GM12878 (cell line): ENCODE data around the gene GALNS. TPM values are rescaled to one million over a fixed set of nuclear protein-coding genes. Genes with fewer than 3 reads are reported as not detected.

ENCODE experiments used
- ATAC-seq: fragments of 200-7000 bp; cut with Tn5 transposase; 3 replicates; pipeline ENCODE4 v1.9.1; 2020; ENCODE audit warnings: mild to moderate bottlenecking, moderate library complexity
- BruUV-seq: library from RNA; stranded (reverse); fragments of 400-500 nt; replicated peaks from 2 replicates; lab custom pipeline; 2021; lab: Mats Ljungman, UMichigan
- CTCF ChIA-PET: fragments of 300-600 bp; sonication (Branson Sonifier 250); formaldehyde crosslinking; extraction: SDS; loops from one replicate; lab custom pipeline; 2021; ENCODE audit warnings: inconsistent platforms; lab: Yijun Ruan, JAX
- POLR2A ChIA-PET: fragments of 350-600 bp; formaldehyde crosslinking; extraction: SDS; loops from one replicate; lab custom pipeline; 2021; ENCODE audit warnings: inconsistent platforms; lab: Charles Lee
- RAD21 ChIA-PET: fragments of 300-600 bp; sonication (Branson Sonifier 250); formaldehyde crosslinking; loops from one replicate; lab custom pipeline; 2023; ENCODE audit warnings: antibody characterized with exemption; ENCODE audit not compliant: unreplicated experiment; lab: Charles Lee
- SMC1A ChIA-PET: fragments of 300-600 bp; sonication (Branson Sonifier 250); formaldehyde crosslinking; loops from one replicate; lab custom pipeline; 2023; ENCODE audit not compliant: unreplicated experiment, uncharacterized antibody; lab: Charles Lee
- DNase-seq: peaks from one replicate; pipeline ENCODE4 v3.0.0-alpha.2; 2011; ENCODE audit warnings: low read depth, low spot score
- FAIRE-seq: peaks from 3 replicates; lab custom pipeline; 2011; peaks lifted over from hg19 to GRCh38; lab: Jason Lieb, UNC
- H2AFZ ChIP-seq: 2 replicates; pipeline ENCODE4 v1.6.0; 2011; ENCODE audit warnings: low read depth, low read length, control low read depth; ENCODE audit not compliant: control insufficient read depth
- H3K27ac ChIP-seq: 2 replicates; pipeline ENCODE4 v1.5.1; 2011; ENCODE audit warnings: control low read depth; ENCODE audit not compliant: control insufficient read depth, insufficient read depth
- H3K27me3 ChIP-seq, 2 experiments: replicated peaks in 1 of 2; 2 replicates each; pipeline versions ENCODE4 v1.6.0 to v1.6.1; 2011; ENCODE audit warnings: low read length in 1 of 2; ENCODE audit not compliant: control insufficient read depth in 2 of 2, insufficient read depth in 2 of 2
- H3K36me3 ChIP-seq, 2 experiments: 2 replicates each; pipeline ENCODE4 v1.5.1; 2011; ENCODE audit warnings: low read length in 1 of 2; ENCODE audit not compliant: control insufficient read depth in 2 of 2, insufficient read depth in 2 of 2
- H3K4me1 ChIP-seq: 2 replicates; pipeline ENCODE4 v1.6.1; 2011; ENCODE audit warnings: mild to moderate bottlenecking, low read length, moderate library complexity, mixed read lengths; ENCODE audit not compliant: control insufficient read depth, insufficient read depth
- H3K4me2 ChIP-seq: 2 replicates; pipeline ENCODE4 v1.6.0; 2011; ENCODE audit warnings: control low read depth; ENCODE audit not compliant: control insufficient read depth, insufficient read depth
- H3K4me3 ChIP-seq: fragments of 200-600 bp; sonication (generic); 2 replicates; pipeline ENCODE4 v1.5.1; 2016
- H3K79me2 ChIP-seq: 2 replicates; pipeline ENCODE4 v1.6.0; 2011; ENCODE audit warnings: low read length; ENCODE audit not compliant: control insufficient read depth, insufficient read depth
- H3K9ac ChIP-seq: 2 replicates; pipeline ENCODE4 v1.8.0; 2011; ENCODE audit warnings: low read length, control low read depth, mixed read lengths; ENCODE audit not compliant: control insufficient read depth, insufficient read depth
- H3K9me3 ChIP-seq: replicated peaks from 3 replicates; pipeline ENCODE4 v1.5.1; 2011; ENCODE audit warnings: mild to moderate bottlenecking, low read length; ENCODE audit not compliant: control insufficient read depth, insufficient read depth
- H4K20me1 ChIP-seq: 2 replicates; pipeline ENCODE4 v1.6.0; 2011; ENCODE audit not compliant: control insufficient read depth, insufficient read depth
- ATF3 ChIP-seq: IDR thresholded peaks from 2 replicates; pipeline ENCODE4 v1.6.1; 2011; ENCODE audit warnings: low read depth, mild to moderate bottlenecking, low read length, moderate library complexity, borderline replicate concordance; ENCODE audit errors: extremely low read depth
- ATF7 ChIP-seq: fragments of 450-650 bp; IDR thresholded peaks from 2 replicates; pipeline ENCODE4 v1.6.1; 2016; ENCODE audit warnings: low read depth, mild to moderate bottlenecking
- IKZF2 ChIP-seq, 2 experiments: fragments of 450-650 bp; IDR thresholded peaks; 2 replicates each; pipeline ENCODE4 v1.6.1; 2017; ENCODE audit warnings: mild to moderate bottlenecking in 2 of 2, moderate library complexity in 2 of 2
- KDM1A ChIP-seq: fragments of 200-600 bp; sonication (generic); IDR thresholded peaks from 2 replicates; pipeline ENCODE4 v1.6.1; 2016; ENCODE audit warnings: borderline replicate concordance
- NRF1 ChIP-seq: conservative IDR thresholded peaks from 2 replicates; pipeline ENCODE4 v1.6.1; 2011; ENCODE audit warnings: mild to moderate bottlenecking, low read depth, low read length, improper control_type of control experiment
- RAD21 ChIP-seq: IDR thresholded peaks from 2 replicates; pipeline ENCODE4 v1.6.1; 2011; ENCODE audit warnings: mild to moderate bottlenecking, low read depth, low read length, moderate library complexity; ENCODE audit not compliant: insufficient read depth
- RFX5 ChIP-seq: IDR thresholded peaks from 2 replicates; pipeline ENCODE4 v1.6.1; 2011; ENCODE audit warnings: low read depth, low read length, improper control_type of control experiment
- SKIL ChIP-seq: fragments of 450-650 bp; IDR thresholded peaks from 2 replicates; pipeline ENCODE4 v1.6.1; 2017; ENCODE audit warnings: mild to moderate bottlenecking, low read depth, inconsistent platforms; ENCODE audit not compliant: poor library complexity, severe bottlenecking
- SMC3 ChIP-seq: IDR thresholded peaks from 2 replicates; pipeline ENCODE4 v1.6.1; 2011; ENCODE audit warnings: low read length, improper control_type of control experiment, borderline replicate concordance
- SREBF2 ChIP-seq: IDR thresholded peaks from 2 replicates; pipeline ENCODE4 v1.6.1; 2012; ENCODE audit warnings: mild to moderate bottlenecking, low read length
- SUPT20H ChIP-seq: IDR thresholded peaks from 2 replicates; pipeline ENCODE4 v1.6.1; 2011; ENCODE audit warnings: low read depth, mild to moderate bottlenecking, low read length, moderate library complexity, borderline replicate concordance; ENCODE audit not compliant: control insufficient read depth
- SUZ12 ChIP-seq: fragments of 200-600 bp; sonication (generic); IDR thresholded peaks from one replicate; pipeline ENCODE4 v1.6.1; 2018; ENCODE audit warnings: antibody characterized with exemption, mild to moderate bottlenecking; ENCODE audit not compliant: unreplicated experiment
- TBL1XR1 ChIP-seq: IDR thresholded peaks from 2 replicates; pipeline ENCODE4 v1.6.1; 2012; ENCODE audit warnings: low read depth, low read length, improper control_type of control experiment
- ZSCAN29 ChIP-seq: fragments of 450-650 bp; IDR thresholded peaks from 2 replicates; pipeline ENCODE4 v1.6.1; 2017; ENCODE audit warnings: mild to moderate bottlenecking, moderate library complexity
- WGBS: methylation state at CpG from one replicate; pipeline ENCODE4 v1.1.6; 2016; ENCODE audit warnings: low lambda C conversion rate; ENCODE audit not compliant: insufficient replicate concordance, insufficient coverage; ENCODE audit errors: missing lambda C conversion rate; 5-methylcytosine and 5-hydroxymethylcytosine counted together
- in situ Hi-C: fragments of 300-500 bp; cut with MboI; formaldehyde crosslinking; loops from 9 replicates; pipeline ENCODE4 v1.14.3; 2018; ENCODE audit warnings: mixed read lengths
- intact Hi-C: fragments of 100-400 bp; cut with micrococcal nuclease; formaldehyde crosslinking; loops from one replicate; pipeline ENCODE4 v1.14.2; 2022; ENCODE audit not compliant: unreplicated experiment
- polyA plus RNA-seq, 11 experiments: library from polyadenylated mRNA; depleted of rRNA in 4 of 11; unstranded in 6 of 11; stranded (reverse) in 5 of 11; fragments of >200 nt; fragmentation: Nextera tagmentation in 4 of 11; fragmentation: Illumina TruSeq in 1 of 11; extraction: Ambion mirVana in 4 of 11; extraction: Trizol in 1 of 11; gene quantifications; 1 replicate in 1 of 11; 2 replicates in 10 of 11; pipeline versions ENCODE4 v1.2.1 to v1.2.3, GENCODE V29; 2011 to 2016; ENCODE audit warnings: inconsistent platforms in 2 of 11, missing spikeins in 2 of 11, low read depth in 1 of 11
- total RNA-seq, 4 experiments: library from RNA; depleted of rRNA in 3 of 4; stranded (reverse); fragments of >200 nt in 3 of 4; fragmentation: Illumina TruSeq in 1 of 4; extraction: Trizol in 1 of 4; gene quantifications; 2 replicates each; pipeline versions ENCODE4 v1.2.1 to v1.2.3, GENCODE V29; 2013 to 2021
- TF ChIP-seq, protein P1 (sequence below): fragments of 450-650 bp; IDR thresholded peaks from 2 replicates; pipeline ENCODE4 v1.6.1; 2014; ENCODE audit warnings: mild to moderate bottlenecking

Gene GALNS
- total and polyA plus RNA-seq, 10 of the 15 experiments (the other 5 are each of a cell fraction or from before 2014, with no cell fraction given) = 0.37 to 12.4 (median 5.3) TPM

DNA sequence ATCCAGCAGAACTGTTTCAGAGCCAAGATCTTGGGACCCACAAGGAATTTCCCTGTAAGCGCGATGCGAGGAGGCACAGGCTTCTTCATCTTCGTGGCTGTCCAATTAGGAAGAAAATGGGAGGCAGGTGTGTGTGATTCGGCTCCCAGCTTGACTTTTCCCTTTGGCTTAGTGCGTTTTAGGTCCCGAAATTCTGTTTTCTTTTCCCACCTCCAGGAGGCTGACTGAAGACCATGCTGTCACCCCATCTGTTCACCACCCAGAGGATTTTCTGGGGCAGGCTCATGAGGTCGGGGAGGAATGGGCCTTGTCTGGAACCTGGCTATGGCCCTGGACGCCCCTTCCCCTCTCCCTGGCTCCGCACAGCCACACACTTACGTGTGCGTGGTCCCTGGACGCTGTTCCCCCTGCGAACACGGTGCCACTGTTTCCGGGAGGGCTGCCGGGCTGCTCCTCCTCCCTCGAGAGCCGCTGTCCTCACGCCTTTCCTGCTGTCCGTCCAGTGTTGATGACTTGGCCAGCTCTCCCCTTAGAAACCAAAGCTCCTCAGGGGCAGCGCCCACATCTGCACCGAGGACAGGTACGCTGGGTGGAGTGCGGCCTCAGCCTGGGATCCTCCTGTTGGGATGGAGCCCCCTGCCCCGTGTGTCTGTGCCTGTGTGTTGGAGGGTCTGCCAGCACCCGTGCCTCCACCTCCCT, 12.4 kb upstream of the GALNS start:
- H3K36me3 ChIP-seq = no peaks in the 10 kb centered on the region
- no peaks in the 10 kb centered on the region for H4K20me1 ChIP-seq
- no peak overlapping the region for H2AFZ ChIP-seq
- RAD21 ChIA-PET = no interaction called here
- no peaks in the 10 kb centered on the region for H3K9me3 ChIP-seq
- BruUV-seq = no TSS peak
- CTCF ChIA-PET = no interaction called here
- ATAC-seq (no peak), FAIRE-seq (no peak), DNase-seq (no peak)
- H3K4me2 ChIP-seq = no peak overlapping the region
- in situ Hi-C loops (no loop called here), intact Hi-C loops (no loop called here)
- no peak overlapping the region for H3K27ac ChIP-seq
- 71% methylated on average over 27 of the region's 27 CpGs for WGBS
- H3K79me2 ChIP-seq = no peaks in the 10 kb centered on the region
- H3K27me3 ChIP-seq = peaks cover 4 to 6% of the 10 kb centered on the region in 2 experiments
- POLR2A ChIA-PET = no interaction called here
- no peaks in the 10 kb centered on the region; the same call in 1 of the 2 replicates for H3K4me1 ChIP-seq
- no peak overlapping the region for H3K9ac ChIP-seq
- TF ChIP-seq ATF3 (no peak), SUZ12 (no peak), SMC3 (no peak), ATF7 (no peak), IKZF2 (IDR thresholded peaks at IDR 0.05) (no peak), NRF1 (no peak), SUPT20H (no peak), RAD21 (no peak), SREBF2 (no peak), TBL1XR1 (no peak), ZSCAN29 (no peak), RFX5 (no peak), SKIL (no peak), KDM1A (no peak)
- TF ChIP-seq, protein P1, sequence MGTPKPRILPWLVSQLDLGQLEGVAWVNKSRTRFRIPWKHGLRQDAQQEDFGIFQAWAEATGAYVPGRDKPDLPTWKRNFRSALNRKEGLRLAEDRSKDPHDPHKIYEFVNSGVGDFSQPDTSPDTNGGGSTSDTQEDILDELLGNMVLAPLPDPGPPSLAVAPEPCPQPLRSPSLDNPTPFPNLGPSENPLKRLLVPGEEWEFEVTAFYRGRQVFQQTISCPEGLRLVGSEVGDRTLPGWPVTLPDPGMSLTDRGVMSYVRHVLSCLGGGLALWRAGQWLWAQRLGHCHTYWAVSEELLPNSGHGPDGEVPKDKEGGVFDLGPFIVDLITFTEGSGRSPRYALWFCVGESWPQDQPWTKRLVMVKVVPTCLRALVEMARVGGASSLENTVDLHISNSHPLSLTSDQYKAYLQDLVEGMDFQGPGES = no peak
- TF ChIP-seq, all 136 proteins: peak for 0
- H3K4me3 ChIP-seq = no peak overlapping the region
- SMC1A ChIA-PET = no interaction called here
